HG02571 (cell line): ENCODE data around the gene STAM.
"Not testable (repeated sequence)": the region's sequence is repeated elsewhere in the genome, so short reads cannot be mapped to it uniquely, and the experiment has no call there.

Experiments used
- ATAC-seq: cut with Tn5 transposase; IDR thresholded peaks from one replicate; pipeline ENCODE4 v1.9.1; 2021; ENCODE audit warnings: mild to moderate bottlenecking, moderate library complexity; ENCODE audit not compliant: unreplicated experiment

Gene STAM

GRCh38 chr10:17722317-17723014, 78.5 kb downstream of the STAM start:
- ATAC-seq: not testable (repeated sequence)

- no peak for ATAC-seq
Measured at GRCh38 chr10:17725703-17726102, 81.8 kb downstream of the STAM start.

- ATAC-seq: no peak
Measured at GRCh38 chr10:17729630-17730029, 85.7 kb downstream of the STAM start.

GRCh38 chr10:17730667-17731066, 86.7 kb downstream of the STAM start:
- ATAC-seq: no peak

GRCh38 chr10:17731331-17732020, 87.5 kb downstream of the STAM start:
- no peak for ATAC-seq

DNA sequence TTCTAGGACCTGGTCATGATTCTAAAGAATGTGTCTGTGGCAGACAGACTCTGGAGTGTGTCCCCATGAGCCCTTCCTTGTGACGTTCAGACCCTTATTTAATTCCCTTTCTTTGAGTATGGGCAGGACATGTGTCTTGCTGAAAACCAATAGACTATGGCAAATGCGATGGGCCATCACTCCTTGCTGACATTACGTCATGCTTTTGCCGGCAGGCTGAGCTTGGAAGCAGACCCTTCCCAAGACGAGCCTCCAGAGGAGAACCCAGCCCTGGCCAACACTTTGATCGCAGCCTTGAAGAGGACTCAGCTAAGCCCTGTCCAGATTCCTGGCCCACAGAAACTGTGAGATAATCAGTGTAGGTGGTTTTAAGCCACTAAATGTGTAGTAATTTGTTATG, 89.7 kb downstream of the STAM start:
- ATAC-seq: no peak

DNA sequence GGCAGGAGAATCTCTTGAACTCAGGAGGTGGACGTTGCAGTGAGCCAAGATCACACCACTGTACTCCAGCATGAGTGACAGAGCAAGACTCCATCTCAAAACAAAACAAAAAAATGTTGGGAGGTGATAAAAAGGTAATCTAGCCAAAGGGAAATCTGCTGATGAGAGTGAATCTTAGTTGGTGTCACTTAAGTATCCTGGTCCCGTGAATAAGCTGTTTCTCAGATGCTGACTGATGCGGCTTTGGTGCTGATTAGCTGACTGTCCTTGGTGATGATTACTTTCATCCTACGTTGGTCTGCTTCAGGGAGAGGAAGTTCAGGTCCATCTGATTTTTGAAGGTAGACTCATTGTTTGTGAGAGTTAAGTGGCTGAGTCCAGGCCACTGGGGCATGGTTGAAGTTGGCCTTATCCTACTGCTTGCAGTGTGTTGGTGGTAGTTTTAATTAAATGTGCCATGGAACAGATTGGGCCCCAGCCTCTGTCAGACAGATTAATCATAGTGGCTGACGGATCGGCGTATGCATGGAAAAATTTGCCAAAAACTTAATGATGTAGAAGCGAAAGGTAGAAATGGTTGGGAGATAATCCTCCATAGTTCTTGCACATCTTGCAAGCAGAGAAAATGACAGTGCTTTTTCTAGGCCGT, 90.6 kb downstream of the STAM start:
- no peak for ATAC-seq

- ATAC-seq: no peak
Measured at GRCh38 chr10:17735166-17735941, 91.4 kb downstream of the STAM start.

- no peak for ATAC-seq
Measured at GRCh38 chr10:17736223-17736622, 92.3 kb downstream of the STAM start.

GRCh38 chr10:17737027-17737965, 93.3 kb downstream of the STAM start:
- ATAC-seq: no peak

- no peak for ATAC-seq
Measured at GRCh38 chr10:17740668-17741067, 96.7 kb downstream of the STAM start.

- ATAC-seq: no peak
Measured at GRCh38 chr10:17742918-17743317, 99.0 kb downstream of the STAM start.

GRCh38 chr10:17743437-17743836, 99.5 kb downstream of the STAM start:
- no peak for ATAC-seq

- no peak for ATAC-seq
Measured at GRCh38 chr10:17744341-17744861, 100.5 kb downstream of the STAM start.

- no peak for ATAC-seq
Measured at GRCh38 chr10:17747883-17748550, 104.1 kb downstream of the STAM start.

DNA sequence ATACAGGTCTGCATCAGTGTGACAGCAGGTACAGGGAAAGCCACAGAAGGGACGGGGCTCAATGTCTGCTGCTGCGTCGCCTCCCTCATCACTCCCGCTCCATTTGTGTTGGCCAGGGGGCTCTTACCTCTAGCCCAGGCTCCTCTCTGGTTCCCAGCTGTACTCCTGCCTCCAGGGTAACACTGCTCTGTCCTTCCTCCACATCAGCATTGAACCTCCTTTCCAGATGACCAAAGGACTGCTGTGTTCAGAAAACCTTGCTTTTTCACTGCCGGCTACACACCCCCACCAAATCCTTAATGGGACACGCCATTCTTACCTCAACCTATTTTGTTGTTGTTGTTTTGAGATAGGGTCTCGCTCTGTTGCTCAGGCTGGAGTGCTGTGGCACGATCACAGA, 105.9 kb downstream of the STAM start:
- ATAC-seq: no peak

- ATAC-seq: no peak
Measured at GRCh38 chr10:17751781-17752445, 108.0 kb downstream of the STAM start, which contains the start of gene TMEM236. Gene TMEM236, plus strand, starts transcription at chr10:17752201. Its CDS starts 95 bp downstream, at chr10:17752296.

DNA sequence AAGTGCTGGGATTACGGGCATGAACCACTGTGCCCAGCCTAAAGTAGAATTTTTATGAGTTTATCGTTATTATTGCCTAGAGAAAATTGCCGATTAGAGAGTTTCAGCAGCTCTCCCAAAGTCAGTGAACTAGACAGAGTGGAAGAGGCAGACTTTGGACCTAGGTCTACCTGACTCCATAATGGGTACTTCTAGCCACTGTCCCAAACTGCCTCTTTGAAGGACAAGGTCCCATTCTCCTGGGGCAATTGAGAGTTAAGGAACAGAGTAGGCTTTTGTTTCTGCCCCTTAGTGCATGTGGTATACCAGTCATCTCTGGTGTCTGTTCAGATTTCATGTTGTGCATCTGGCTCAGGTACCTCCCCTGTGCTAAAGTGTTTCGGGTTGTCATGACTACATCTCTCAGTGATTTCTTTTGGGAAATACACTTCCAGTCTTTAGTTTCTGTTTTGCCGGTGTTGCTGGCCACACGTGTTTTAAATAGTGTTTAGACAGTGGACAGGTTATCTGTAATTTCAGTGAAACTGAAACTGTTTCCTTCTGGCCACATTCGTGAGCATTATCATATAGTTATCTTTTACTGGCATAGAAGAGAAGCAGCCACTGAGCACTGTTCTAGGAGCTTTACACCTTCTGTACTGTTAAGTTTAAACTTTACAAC, 112.7 kb downstream of the STAM start:
- peak; percentile 95 for ATAC-seq
